ENCODE measurements around the gene PSMF1. TPM values are rescaled to one million over a fixed set of nuclear protein-coding genes. Genes with fewer than 3 reads are reported as not detected.

PSMF1 gene
- total and polyA plus RNA-seq, 2 of the 13 experiments (the other 11 are each of a cell fraction or from before 2014, with no cell fraction given) = 82.5 to 86.0 TPM

DNA sequence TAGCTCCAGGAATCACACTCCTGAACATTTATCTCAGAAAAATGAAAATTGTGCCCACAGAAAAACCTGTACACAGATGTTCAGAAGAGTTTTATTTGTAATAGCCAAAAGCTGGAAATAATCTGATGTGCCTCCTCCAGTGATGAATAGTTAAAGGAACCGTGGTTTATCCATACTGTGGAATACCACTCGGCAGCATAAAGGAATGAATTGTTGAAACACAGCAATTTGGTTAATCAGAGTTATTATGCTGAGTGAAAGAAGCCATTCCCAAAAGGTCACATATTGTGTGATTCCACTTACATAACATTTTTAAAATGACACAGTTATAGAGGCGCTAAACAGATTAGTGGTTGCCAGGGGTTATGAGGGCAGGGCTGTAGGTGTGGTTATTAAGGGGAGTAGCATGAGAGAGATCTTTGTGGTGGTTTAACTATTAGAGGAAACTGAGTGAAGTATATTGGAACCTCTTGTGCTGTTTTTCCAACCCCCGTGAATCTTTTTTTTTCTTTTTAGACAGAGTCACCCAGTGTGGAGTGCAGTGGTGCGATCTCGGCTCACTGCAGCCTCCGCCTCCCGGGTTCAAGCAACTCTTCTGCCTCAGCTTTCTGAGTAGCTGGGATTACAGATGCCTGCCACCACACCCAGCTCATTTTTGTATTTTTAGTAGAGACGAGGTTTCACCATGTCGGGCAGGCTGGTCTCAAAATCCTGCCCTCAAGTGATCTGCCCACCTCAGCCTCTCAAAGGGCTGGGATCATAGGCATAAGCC, 26.2 kb downstream of the PSMF1 start (continued):
- TF ChIP-seq FOXK1 (CRISPR knock-in tag; IDR thresholded peaks at IDR 0.05; ENCODE audit: borderline replicate concordance, low read depth) (no peak), PRMT3 (CRISPR knock-in tag; IDR thresholded peaks at IDR 0.05; ENCODE audit: borderline replicate concordance, low read depth) (no peak), MED8 (CRISPR knock-in tag; IDR thresholded peaks at IDR 0.05; ENCODE audit: insufficient replicate concordance) (no peak), EZH2 (conservative IDR thresholded peaks at IDR 0.05; ENCODE audit: low read depth, low read length) (no peak), TRIM24 (CRISPR knock-in tag; IDR thresholded peaks at IDR 0.05) (no peak)
- TF ChIP-seq, protein P1, sequence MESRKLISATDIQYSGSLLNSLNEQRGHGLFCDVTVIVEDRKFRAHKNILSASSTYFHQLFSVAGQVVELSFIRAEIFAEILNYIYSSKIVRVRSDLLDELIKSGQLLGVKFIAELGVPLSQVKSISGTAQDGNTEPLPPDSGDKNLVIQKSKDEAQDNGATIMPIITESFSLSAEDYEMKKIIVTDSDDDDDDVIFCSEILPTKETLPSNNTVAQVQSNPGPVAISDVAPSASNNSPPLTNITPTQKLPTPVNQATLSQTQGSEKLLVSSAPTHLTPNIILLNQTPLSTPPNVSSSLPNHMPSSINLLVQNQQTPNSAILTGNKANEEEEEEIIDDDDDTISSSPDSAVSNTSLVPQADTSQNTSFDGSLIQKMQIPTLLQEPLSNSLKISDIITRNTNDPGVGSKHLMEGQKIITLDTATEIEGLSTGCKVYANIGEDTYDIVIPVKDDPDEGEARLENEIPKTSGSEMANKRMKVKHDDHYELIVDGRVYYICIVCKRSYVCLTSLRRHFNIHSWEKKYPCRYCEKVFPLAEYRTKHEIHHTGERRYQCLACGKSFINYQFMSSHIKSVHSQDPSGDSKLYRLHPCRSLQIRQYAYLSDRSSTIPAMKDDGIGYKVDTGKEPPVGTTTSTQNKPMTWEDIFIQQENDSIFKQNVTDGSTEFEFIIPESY (CRISPR knock-in tag; IDR thresholded peaks at IDR 0.05) = no peak
- TF ChIP-seq, protein P2, sequence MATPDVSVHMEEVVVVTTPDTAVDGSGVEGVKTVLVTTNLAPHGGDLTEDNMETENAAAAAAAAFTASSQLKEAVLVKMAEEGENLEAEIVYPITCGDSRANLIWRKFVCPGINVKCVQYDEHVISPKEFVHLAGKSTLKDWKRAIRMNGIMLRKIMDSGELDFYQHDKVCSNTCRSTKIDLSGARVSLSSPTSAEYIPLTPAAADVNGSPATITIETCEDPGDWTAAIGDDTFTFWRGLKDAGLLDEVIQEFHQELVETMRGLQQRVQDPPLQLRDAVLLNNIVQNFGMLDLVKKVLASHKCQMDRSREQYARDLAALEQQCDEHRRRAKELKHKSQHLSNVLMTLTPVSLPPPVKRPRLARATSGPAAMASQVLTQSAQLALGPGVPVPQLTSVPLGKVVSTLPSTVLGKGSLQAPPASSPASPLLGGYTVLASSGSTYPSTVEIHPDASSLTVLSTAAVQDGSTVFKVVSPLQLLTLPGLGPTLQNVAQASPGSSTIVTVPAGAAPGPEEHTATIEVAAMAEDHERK (CRISPR knock-in tag; IDR thresholded peaks at IDR 0.05; ENCODE audit: low read depth) = no peak

DNA sequence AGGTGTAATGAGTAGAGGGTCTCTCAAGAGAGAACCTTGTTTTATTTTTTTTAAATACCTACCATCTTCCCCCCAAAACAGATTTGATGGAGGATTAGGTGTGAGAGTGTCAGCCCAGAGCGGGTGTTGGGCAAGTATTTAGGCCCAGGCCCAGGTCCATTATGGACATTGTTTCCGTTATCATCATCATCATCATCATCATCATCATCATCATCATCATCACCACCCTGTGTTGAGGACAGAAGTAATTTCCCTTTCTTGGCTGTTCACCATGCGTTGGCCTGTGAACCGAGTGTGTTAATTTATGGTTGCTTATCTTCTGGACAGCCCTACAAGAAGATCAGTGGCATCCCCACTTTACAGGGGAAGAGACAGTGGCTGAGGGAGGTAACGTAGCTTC, 28.6 kb downstream of the PSMF1 start:
- Histone ChIP-seq H3K9me3 (ENCODE audit: low read length) (no peaks in the 10 kb centered on the region), H3K4me2 (ENCODE audit: low read depth, low read length) (no peak overlapping the region), H3K36me3 (replicated peaks in 1 of 2; ENCODE audit: control insufficient read depth in 1 of 2, insufficient read depth in 2 of 2, low read length in 2 of 2) (peaks cover 43 to 72% of the 10 kb centered on the region in 2 experiments), H3K4me1 (ENCODE audit: insufficient read depth, low read length) (peaks cover 11% of the 10 kb centered on the region), H3K9ac (ENCODE audit: insufficient read depth, low read depth, low read length) (no peak overlapping the region), H4K20me1 (ENCODE audit: insufficient read depth, low read length) (0 out of 2 replicates have a peak, but pooled peaks cover under 1% of the 10 kb centered on the region), H3K27ac (ENCODE audit: extremely low read length, insufficient read depth, low read length) (no peak overlapping the region), H3K79me2 (ENCODE audit: insufficient read depth, low read length) (no peaks in the 10 kb centered on the region), H2AFZ (ENCODE audit: low read length) (no peak overlapping the region), H3K27me3 (ENCODE audit: control insufficient read depth in 1 of 2, insufficient read depth in 2 of 2, low read length in 2 of 2) (no peaks in the 10 kb centered on the region), H3K4me3 (replicated peaks in 1 of 3; ENCODE audit: insufficient read depth in 1 of 3, low read depth in 2 of 3, low read length in 3 of 3) (no peak overlapping the region)
- intact Hi-C loops (cut with micrococcal nuclease; ENCODE audit: unreplicated experiment) (no loop called here), in situ Hi-C loops (cut with HindIII; ENCODE audit: extremely low pct_ligation_motif_present, low pct_unique_long_range_greater_than_20kb) (no loop called here)
- BruUV-seq (replicated peaks) = no TSS peak
- DNase-seq (ENCODE audit: low spot score) (no peak), ATAC-seq (no peak), FAIRE-seq (no peak)
- POLR2A ChIA-PET = no interaction called here
- 99% methylated on average over 5 of the region's 5 CpGs for WGBS (ENCODE audit: low lambda C conversion rate)
- TF ChIP-seq ZFP1 (CRISPR knock-in tag; IDR thresholded peaks at IDR 0.05) (no peak), KDM3A (CRISPR knock-in tag; IDR thresholded peaks at IDR 0.05; ENCODE audit: low read depth) (no peak), CREB1 (IDR thresholded peaks at IDR 0.05) (peak; percentile 90), CREB1 (CRISPR knock-in tag; IDR thresholded peaks at IDR 0.05) (no peak), FIP1L1 (IDR thresholded peaks at IDR 0.05; ENCODE audit: borderline replicate concordance, insufficient read depth, low read depth, low read length) (no peak), PAWR (CRISPR knock-in tag; IDR thresholded peaks at IDR 0.05; ENCODE audit: borderline replicate concordance) (no peak), ZFP90 (CRISPR knock-in tag; IDR thresholded peaks at IDR 0.05; ENCODE audit: borderline replicate concordance) (no peak), POGZ (CRISPR knock-in tag; IDR thresholded peaks at IDR 0.05) (no peak)
- TF ChIP-seq, protein P3, sequence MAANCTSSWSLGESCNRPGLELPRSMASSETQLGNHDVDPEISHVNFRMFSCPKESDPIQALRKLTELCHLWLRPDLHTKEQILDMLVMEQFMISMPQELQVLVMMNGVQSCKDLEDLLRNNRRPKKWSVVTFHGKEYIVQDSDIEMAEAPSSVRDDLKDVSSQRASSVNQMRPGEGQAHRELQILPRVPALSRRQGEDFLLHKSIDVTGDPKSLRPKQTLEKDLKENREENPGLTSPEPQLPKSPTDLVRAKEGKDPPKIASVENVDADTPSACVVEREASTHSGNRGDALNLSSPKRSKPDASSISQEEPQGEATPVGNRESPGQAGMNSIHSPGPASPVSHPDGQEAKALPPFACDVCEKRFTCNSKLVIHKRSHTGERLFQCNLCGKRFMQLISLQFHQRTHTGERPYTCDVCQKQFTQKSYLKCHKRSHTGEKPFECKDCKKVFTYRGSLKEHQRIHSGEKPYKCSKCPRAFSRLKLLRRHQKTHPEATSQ (CRISPR knock-in tag; IDR thresholded peaks at IDR 0.05; ENCODE audit: borderline replicate concordance) = no peak
- CTCF ChIA-PET (ENCODE audit: low intra/inter-chr PET ratio, low total read pairs) = no interaction called here
